NCI-H1092 treated with DMSO at 0.1 percent for 48 hours (cell line): ENCODE measurements around the gene GZMH.
"Not testable (repeated sequence)": the region's sequence is repeated elsewhere in the genome, so short reads cannot be mapped to it uniquely, and the experiment has no call there.

Source experiments
- DNase-seq: peaks from one replicate; lab custom pipeline; 2025; lab: John Stamatoyannopoulos, UW

GZMH gene

GRCh38 chr14:24595073-24595808 is 14.2 kb downstream of the GZMH start:
- no peak for DNase-seq

GRCh38 chr14:24591004-24591403 is 18.5 kb downstream of the GZMH start:
- DNase-seq, result not testable (repeated sequence)

- not testable (repeated sequence) for DNase-seq
Observed at GRCh38 chr14:24584402-24584801, 25.1 kb downstream of the GZMH start.

GRCh38 chr14:24578558-24578957 is 30.9 kb downstream of the GZMH start:
- DNase-seq, result no peak

- no peak for DNase-seq
Observed at GRCh38 chr14:24576771-24577170, 32.7 kb downstream of the GZMH start.

GRCh38 chr14:24576182-24576581 is 33.3 kb downstream of the GZMH start, which contains the start of gene CTSG:
Gene CTSG, minus strand, starts transcription at chr14:24576250. Its CDS starts 27 bp downstream, at chr14:24576223.
- DNase-seq, result no peak

GRCh38 chr14:24574206-24574774 is 35.2 kb downstream of the GZMH start:
- DNase-seq, result no peak

- no peak for DNase-seq
Observed at GRCh38 chr14:24566318-24566717, 43.2 kb downstream of the GZMH start.

- no peak for DNase-seq
Observed at GRCh38 chr14:24565766-24566165, 43.7 kb downstream of the GZMH start.

- DNase-seq, result no peak
Observed at GRCh38 chr14:24563505-24563904, 46.0 kb downstream of the GZMH start.

- no peak for DNase-seq
Observed at GRCh38 chr14:24556756-24557155, 52.7 kb downstream of the GZMH start.
